LNCaP clone FGC (cell line): Measurements from ENCODE around the gene MAB21L1.

Experiments
- DNase-seq: peaks from one replicate; pipeline ENCODE4 v3.0.0-alpha.2; 2011; ENCODE audit warnings: low read depth
- H3K4me3 ChIP-seq: 2 replicates; pipeline ENCODE4 v1.5.1; 2011; ENCODE audit warnings: mild to moderate bottlenecking, low read depth, low read length, control low read depth
- TF ChIP-seq, protein P1 (sequence below): IDR thresholded peaks from 2 replicates; pipeline ENCODE4 v1.5.1; 2012; ENCODE audit warnings: mild to moderate bottlenecking; ENCODE audit not compliant: control insufficient read depth, insufficient read depth; ENCODE audit errors: extremely low read depth

Gene MAB21L1

DNA sequence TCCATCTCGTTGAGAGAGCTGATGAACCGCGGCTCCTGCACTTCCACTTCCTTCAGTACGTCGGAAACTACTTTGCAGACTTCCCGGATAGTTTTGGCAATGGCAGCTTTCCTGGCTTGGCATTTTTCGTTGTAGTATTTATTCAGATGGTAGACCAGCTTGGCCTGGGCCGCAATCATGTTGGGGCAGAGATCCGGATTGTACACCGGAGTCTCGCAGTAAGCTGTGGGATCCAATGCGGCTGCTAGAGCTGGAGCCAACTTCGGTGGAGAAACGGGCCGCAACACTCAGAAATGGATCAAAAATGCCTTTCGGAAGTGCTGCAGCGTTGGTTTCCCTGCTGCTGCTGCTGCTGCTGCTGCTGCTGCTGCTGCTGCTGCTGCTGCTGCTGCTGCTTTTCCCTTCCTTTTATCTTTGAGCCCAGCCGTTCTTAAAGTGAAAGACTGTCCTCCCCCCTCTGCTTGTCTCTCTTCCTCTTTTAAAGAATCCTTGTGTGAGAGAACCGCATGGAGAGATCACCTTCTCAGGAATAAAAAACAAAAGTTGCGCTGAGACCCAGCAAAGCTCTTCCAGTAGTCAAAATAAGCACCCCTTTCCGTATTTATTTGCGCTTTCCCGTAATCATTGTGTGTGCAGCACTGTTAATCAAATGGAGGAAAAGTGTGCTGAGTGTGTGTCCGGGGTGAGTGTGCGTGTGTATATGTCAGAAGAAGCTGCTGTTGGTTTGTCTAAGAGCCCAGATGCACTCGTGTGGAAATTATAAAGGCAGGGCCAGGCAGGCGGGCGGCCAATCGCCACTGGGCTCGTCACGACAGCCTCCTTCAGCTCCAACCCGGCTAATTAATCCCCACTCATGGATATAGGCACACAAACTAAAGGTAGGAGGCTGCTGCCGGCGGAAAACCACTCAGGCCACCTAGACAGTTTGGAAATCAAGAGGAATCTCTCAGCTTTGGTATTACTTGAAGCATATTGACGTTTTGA is at the start of gene MAB21L1:
Gene MAB21L1, minus strand, starts transcription at position 730 of the 984 bp plus-strand sequence. Its CDS starts 551 bp downstream, at position 179.
- no peak for DNase-seq
- TF ChIP-seq, protein P1, sequence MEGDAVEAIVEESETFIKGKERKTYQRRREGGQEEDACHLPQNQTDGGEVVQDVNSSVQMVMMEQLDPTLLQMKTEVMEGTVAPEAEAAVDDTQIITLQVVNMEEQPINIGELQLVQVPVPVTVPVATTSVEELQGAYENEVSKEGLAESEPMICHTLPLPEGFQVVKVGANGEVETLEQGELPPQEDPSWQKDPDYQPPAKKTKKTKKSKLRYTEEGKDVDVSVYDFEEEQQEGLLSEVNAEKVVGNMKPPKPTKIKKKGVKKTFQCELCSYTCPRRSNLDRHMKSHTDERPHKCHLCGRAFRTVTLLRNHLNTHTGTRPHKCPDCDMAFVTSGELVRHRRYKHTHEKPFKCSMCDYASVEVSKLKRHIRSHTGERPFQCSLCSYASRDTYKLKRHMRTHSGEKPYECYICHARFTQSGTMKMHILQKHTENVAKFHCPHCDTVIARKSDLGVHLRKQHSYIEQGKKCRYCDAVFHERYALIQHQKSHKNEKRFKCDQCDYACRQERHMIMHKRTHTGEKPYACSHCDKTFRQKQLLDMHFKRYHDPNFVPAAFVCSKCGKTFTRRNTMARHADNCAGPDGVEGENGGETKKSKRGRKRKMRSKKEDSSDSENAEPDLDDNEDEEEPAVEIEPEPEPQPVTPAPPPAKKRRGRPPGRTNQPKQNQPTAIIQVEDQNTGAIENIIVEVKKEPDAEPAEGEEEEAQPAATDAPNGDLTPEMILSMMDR: no peak
- H3K4me3 ChIP-seq: no peak within 1 kb of the TSS

DNA sequence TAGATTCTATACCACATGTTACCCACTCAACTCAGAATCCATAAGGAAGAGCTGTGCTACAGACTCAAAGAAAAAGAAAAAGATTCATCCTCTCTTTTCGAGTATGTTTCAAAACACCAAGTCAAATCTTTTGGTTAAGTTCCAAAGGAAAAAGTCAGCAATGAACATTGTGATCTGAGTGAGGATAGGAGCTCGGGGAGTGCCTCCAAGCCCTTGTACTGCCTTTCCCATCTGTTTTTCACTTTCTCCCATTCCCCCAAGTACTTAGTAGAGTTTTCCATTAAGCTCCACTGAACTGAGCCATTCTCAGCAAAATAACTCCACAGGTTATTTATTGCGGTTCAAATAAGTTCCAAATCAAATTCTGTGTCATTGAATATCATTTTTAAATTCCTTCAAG is 47.7 kb upstream of the MAB21L1 start:
- TF ChIP-seq, protein P1: no peak
- no peak for DNase-seq
- no peak overlapping the region for H3K4me3 ChIP-seq

DNA sequence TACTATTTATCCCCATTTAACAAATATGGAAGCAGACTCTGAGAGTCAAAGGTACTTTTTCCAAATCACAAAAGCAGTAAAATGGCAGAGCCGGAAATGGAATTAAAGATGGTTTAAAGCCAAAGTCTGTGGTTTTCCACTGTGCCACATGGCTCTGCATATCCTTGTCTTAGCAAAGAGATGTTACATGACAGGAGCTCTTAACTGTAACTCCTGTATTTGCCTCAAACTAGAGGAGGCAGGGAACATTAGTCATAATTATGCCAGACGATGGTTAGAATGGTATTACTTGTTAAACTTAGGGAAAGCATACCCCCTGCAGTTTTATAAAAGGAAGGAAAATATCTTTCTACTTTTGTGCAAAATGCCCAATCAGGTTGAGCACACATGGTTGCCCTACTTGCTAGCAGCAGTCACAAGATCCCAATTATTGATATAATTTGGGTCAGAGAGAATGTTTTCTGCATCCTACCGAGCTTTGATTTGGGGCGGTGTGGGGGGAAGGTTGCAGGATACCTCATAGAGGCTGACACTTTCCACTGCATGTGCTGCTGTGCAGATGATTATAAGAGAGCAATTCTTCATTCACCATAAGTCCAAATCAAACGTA is 42.0 kb upstream of the MAB21L1 start:
- DNase-seq: no peak
- TF ChIP-seq, protein P1: no peak
- H3K4me3 ChIP-seq: no peak overlapping the region

DNA sequence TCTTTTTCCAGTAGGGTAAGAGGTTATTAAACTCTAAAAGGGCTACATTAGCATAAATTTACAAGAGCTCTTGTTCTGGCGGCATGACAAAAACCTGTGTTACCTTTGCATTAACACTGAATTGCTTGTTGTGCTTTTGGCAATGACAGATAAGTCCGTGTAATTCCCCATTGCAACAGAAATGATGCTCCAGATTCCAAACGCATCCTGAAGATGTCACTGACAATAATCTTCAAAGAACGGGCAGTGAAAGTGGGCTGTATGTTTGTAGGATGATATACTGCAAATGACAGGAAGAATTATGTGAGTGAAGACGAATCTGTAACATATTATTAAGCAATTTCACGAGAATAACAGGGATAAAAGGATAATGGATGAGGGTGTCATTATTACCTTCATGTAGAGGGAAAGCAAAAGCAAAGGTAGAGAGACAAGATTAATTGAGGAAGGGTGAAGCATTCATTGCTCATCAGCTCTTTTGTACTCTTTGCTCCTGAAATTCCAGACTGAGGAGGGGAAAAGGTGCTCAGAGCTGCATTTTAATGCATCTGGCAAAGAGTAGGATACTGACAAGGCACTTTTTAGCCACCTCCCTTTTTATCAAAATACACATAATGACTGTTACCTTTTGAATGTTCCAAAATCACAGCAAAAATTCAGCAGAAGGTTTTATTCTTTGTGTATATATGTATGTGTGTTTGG is 38.5 kb upstream of the MAB21L1 start:
- TF ChIP-seq, protein P1: no peak
- H3K4me3 ChIP-seq: no peak overlapping the region
- DNase-seq: no peak

DNA sequence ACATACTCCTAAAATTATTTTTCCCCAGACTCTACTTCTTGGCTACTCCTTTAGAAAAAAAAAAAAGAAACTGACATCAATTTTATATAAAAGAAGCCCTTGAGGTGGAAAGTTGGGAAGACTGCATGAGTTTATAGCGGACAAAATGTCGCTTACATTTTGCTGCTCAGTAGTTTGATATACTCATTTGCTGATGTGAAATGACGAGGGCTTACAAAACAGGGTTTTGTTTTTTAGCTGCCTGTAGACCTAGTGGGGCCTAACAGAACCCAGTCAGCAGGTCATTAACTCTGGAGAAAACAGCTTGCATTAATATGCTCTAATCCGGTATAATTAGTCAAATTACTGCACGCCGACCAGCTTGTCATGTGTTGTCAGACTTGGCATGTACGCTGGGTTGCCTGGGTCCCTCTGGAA is 37.6 kb upstream of the MAB21L1 start:
- TF ChIP-seq, protein P1: no peak
- no peak for DNase-seq
- H3K4me3 ChIP-seq: no peak overlapping the region

DNA sequence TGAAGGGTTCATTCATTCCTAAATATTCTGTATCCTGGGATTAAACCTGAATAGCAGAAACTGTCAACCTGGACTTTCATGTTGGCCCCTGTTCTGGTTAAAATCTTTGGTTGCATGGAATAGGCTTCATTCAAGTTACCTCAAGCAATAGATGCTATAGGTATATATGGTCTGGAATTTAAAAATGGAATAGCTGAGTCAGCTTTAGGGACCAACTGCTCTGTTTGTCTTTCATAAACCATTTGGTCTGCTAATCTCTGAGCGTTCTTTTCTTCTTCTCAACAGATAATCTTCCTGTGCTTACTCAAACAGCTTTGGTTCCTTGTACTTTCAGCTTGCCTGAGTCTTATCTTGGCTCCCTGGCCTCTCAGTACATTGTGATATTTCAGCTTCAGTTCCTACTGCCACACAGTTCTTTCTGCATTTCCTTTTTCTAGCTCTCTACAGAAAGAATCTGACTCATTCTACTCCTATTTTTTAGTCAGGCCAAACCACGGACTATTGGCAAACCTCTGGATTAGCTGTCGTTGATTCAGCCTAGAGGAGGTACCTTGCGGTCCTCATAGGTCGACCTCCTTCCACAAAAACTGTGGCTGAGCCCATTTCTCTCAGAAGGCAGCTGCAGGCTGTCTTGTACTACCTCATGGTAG is 35.9 kb upstream of the MAB21L1 start:
- no peak for DNase-seq
- H3K4me3 ChIP-seq: no peak overlapping the region
- TF ChIP-seq, protein P1: no peak
